Cardiac muscle cell (in vitro differentiated cells and primary cell): ENCODE measurements around the gene MMP24OS. TPM values are rescaled to one million over a fixed set of nuclear protein-coding genes. Genes with fewer than 3 reads are reported as not detected.
"Not testable (repeated sequence)": the region's sequence is repeated elsewhere in the genome, so short reads cannot be mapped to it uniquely, and the experiment has no call there.

Source experiments
- DNase-seq, 2 donors: peaks; one replicate each; pipeline versions ENCODE4 v3.0.0 to v3.0.0-alpha.2; 2010 to 2017; ENCODE audit warnings: low read depth in 1 of 2, low spot score in 1 of 2
- H3K27ac ChIP-seq: fragments of 200-600 bp; sonication (generic); 2 replicates; pipeline ENCODE4 v1.5.1; 2016
- H3K27me3 ChIP-seq: fragments of 200-600 bp; sonication (generic); 2 replicates; pipeline ENCODE4 v1.6.0; 2016; ENCODE audit warnings: control low read depth
- H3K36me3 ChIP-seq: fragments of 200-600 bp; sonication (generic); 2 replicates; pipeline ENCODE4 v1.5.1; 2016; ENCODE audit warnings: control low read depth
- H3K4me1 ChIP-seq: fragments of 200-600 bp; sonication (generic); 2 replicates; pipeline ENCODE4 v1.8.1; 2017; ENCODE audit warnings: low read depth, mild to moderate bottlenecking, mixed run types
- H3K4me3 ChIP-seq: fragments of 200-600 bp; sonication (generic); 2 replicates; pipeline ENCODE4 v1.5.1; 2016; ENCODE audit warnings: mild to moderate bottlenecking
- H3K9me3 ChIP-seq: fragments of 200-600 bp; sonication (generic); 2 replicates; pipeline ENCODE4 v1.5.1; 2017; ENCODE audit warnings: low read depth, mild to moderate bottlenecking, control low read depth
- polyA plus RNA-seq: library from polyadenylated mRNA; unstranded; fragments of >200 nt; fragmentation: Nextera tagmentation; extraction: Ambion mirVana; gene quantifications from 2 replicates; pipeline ENCODE4 v1.2.1, GENCODE V29; 2016
- total RNA-seq: library from RNA; depleted of rRNA; stranded (reverse); fragments of >200 nt; gene quantifications from 2 replicates; pipeline ENCODE4 v1.2.3, GENCODE V29; 2016
- TF ChIP-seq, protein P1 (sequence below): IDR thresholded peaks from 2 replicates; pipeline ENCODE4 v1.5.1; 2012; ENCODE audit warnings: low read depth, mild to moderate bottlenecking, low read length

Gene MMP24OS
- total and polyA plus RNA-seq, 2 experiments from 2014 or later, result 29.4 to 61.4 TPM

DNA sequence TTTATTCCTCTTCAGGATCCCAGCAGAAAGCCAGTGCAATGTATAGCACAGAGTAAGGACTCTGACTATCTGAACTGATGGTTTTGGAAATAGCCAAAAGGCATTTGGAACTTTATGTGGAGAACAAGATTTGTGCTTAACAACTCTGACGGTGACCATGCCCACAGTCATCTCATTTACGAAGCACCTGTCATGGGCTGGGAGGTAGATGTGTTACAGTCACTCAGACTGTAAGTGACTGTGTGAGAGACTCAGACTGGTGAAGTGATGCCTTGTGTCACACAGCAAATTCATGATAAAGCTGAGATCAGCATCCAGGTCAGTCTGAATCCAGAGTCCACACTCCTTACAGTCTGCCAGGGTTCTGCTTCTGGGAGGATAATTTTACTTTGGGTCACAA is 38.2 kb upstream of the MMP24OS start:
- H3K27me3 ChIP-seq, result no peaks in the 10 kb centered on the region
- H3K36me3 ChIP-seq, result peaks cover 4% of the 10 kb centered on the region
- no peaks in the 10 kb centered on the region for H3K4me1 ChIP-seq
- H3K9me3 ChIP-seq, result no peaks in the 10 kb centered on the region
- TF ChIP-seq, protein P1, sequence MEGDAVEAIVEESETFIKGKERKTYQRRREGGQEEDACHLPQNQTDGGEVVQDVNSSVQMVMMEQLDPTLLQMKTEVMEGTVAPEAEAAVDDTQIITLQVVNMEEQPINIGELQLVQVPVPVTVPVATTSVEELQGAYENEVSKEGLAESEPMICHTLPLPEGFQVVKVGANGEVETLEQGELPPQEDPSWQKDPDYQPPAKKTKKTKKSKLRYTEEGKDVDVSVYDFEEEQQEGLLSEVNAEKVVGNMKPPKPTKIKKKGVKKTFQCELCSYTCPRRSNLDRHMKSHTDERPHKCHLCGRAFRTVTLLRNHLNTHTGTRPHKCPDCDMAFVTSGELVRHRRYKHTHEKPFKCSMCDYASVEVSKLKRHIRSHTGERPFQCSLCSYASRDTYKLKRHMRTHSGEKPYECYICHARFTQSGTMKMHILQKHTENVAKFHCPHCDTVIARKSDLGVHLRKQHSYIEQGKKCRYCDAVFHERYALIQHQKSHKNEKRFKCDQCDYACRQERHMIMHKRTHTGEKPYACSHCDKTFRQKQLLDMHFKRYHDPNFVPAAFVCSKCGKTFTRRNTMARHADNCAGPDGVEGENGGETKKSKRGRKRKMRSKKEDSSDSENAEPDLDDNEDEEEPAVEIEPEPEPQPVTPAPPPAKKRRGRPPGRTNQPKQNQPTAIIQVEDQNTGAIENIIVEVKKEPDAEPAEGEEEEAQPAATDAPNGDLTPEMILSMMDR, result no peak
- DNase-seq, result no peak
- H3K27ac ChIP-seq, result no peak overlapping the region
- no peak overlapping the region for H3K4me3 ChIP-seq

GRCh38 chr20:35315632-35316020 is 37.7 kb upstream of the MMP24OS start:
- H3K27ac ChIP-seq, DNase-seq, H3K36me3 ChIP-seq, H3K4me3 ChIP-seq, H3K27me3 ChIP-seq, H3K9me3 ChIP-seq, H3K4me1 ChIP-seq: not testable (repeated sequence)

DNA sequence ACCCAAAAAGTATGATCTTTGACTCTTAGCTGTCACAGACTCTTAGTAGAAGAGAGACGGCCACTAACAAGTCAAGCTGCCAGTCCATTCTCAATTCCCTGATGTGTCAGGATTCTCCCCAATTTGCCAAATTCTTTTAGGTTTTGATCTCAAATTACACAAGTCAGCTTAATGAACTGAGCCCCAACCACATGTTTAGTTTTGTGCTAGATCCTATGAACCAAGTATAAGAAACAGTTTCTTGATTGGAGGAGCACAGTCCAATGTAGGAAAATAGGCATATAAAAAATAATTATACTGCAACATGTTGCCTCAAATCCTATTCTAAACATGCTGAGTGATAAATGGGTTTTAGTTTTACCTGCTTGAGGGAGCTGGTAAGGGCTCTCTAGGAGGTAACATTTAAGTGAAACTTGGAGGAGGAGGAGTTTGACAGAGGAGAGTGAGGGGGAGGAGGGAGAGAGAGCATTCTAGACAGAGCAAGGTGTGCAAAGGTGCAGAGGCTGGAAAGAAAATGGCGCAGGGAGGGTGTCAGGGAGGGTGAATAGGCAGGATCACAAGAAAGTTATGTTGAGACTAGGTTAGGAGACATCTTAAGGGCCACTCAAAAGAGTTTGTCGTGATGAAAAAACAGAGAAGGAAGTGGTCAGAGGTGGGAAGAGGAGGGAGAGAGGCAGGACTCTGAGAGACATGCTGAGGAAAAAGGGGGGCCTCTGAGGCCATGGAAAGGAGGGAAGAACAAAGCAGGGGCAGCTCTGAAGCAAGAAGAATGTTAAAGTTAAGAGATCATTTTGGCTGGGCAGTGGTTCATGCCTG is 37.1 kb upstream of the MMP24OS start:
- DNase-seq, result no peak
- Histone ChIP-seq H3K4me3 (no peak overlapping the region), H3K9me3 (no peaks in the 10 kb centered on the region), H3K4me1 (no peaks in the 10 kb centered on the region), H3K27me3 (no peaks in the 10 kb centered on the region), H3K27ac (no peak overlapping the region), H3K36me3 (peaks cover 4% of the 10 kb centered on the region)
- TF ChIP-seq, protein P1, result no peak

DNA sequence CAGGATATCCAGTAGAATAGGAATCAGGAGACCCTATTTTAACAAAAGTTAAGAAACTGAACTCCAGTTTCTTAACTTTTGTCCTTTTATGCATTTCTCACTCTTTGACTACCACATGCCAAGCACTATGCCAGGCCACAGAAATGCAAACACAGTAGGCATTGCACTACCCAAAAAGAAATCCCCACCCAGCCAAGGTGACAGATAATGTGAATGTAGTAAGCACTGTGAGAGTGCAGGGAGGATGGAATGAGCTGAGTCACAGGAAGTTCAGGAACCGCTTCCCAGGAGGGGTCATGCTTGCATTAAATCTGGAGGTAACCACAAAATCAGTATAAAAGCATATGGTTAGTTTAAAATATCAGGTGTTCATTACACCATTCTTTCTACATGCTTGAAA is 34.4 kb upstream of the MMP24OS start:
- H3K36me3 ChIP-seq, result peaks cover 4% of the 10 kb centered on the region
- H3K4me3 ChIP-seq, result no peak overlapping the region
- H3K27me3 ChIP-seq, result no peaks in the 10 kb centered on the region
- no peaks in the 10 kb centered on the region for H3K9me3 ChIP-seq
- H3K27ac ChIP-seq, result no peak overlapping the region
- TF ChIP-seq, protein P1, result no peak
- DNase-seq, result peak in 1 of 2 donors; percentile 78
- H3K4me1 ChIP-seq, result no peaks in the 10 kb centered on the region

DNA sequence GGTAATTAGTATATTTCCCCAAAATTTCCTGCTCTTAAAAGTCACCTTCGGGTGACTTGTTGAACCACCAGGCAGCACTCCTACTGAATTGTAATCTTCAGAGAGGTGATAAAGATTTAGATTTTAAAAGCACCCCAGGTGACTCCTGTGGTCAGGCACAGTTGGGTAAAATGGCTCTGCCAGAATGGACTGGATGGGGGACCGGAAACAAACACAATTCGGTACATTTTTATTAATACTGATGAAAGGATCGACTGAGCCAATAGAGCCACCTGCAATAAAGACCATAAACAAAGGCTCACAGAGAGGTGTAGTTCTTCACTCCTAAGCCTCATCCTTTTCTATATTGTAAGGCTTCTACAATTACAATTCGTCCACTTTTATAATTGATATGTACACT is 33.9 kb upstream of the MMP24OS start:
- TF ChIP-seq, protein P1, result no peak
- H3K4me3 ChIP-seq, result no peak overlapping the region
- peaks cover 4% of the 10 kb centered on the region for H3K36me3 ChIP-seq
- no peaks in the 10 kb centered on the region for H3K27me3 ChIP-seq
- no peak overlapping the region for H3K27ac ChIP-seq
- no peaks in the 10 kb centered on the region for H3K4me1 ChIP-seq
- no peaks in the 10 kb centered on the region for H3K9me3 ChIP-seq
- no peak for DNase-seq

- no peaks in the 10 kb centered on the region for H3K9me3 ChIP-seq
- no peak overlapping the region for H3K4me3 ChIP-seq
- peaks cover 4% of the 10 kb centered on the region for H3K36me3 ChIP-seq
- H3K27ac ChIP-seq, result no peak overlapping the region
- no peak for DNase-seq
- TF ChIP-seq, protein P1, result no peak
- H3K4me1 ChIP-seq, result no peaks in the 10 kb centered on the region
- H3K27me3 ChIP-seq, result no peaks in the 10 kb centered on the region
These were observed 33.5 kb upstream of the MMP24OS start for GRCh38 chr20:35311409-35311808.
